H1 (cell line): ENCODE results near the gene SCARB1. TPM values are rescaled to one million over a fixed set of nuclear protein-coding genes. Genes with fewer than 3 reads are reported as not detected.

Source experiments
- CTCF ChIA-PET: fragments of 300-600 bp; sonication (Branson Sonifier 250); formaldehyde crosslinking; loops from one replicate; lab custom pipeline; 2021; ENCODE audit not compliant: partially characterized antibody; lab: Charles Lee
- POLR2A ChIA-PET: fragments of 300-600 bp; sonication (Branson Sonifier 250); formaldehyde crosslinking; loops from one replicate; lab custom pipeline; 2021; ENCODE audit warnings: inconsistent platforms; ENCODE audit not compliant: partially characterized antibody; lab: Charles Lee
- DNase-seq, 2 experiments: peaks; one replicate each; pipeline versions ENCODE4 v3.0.0 to v3.0.0-alpha.2; 2010 to 2022; ENCODE audit warnings: low spot score in 2 of 2, low read depth in 1 of 2, mixed read lengths in 1 of 2
- FAIRE-seq: peaks from 2 replicates; lab custom pipeline; 2011; peaks lifted over from hg19 to GRCh38; lab: Jason Lieb, UNC
- H2AFZ ChIP-seq: 2 replicates; pipeline ENCODE4 v1.8.1; 2012; ENCODE audit warnings: low read length, inconsistent platforms
- H2AK5ac ChIP-seq: 2 replicates; pipeline ENCODE4 v1.6.1; 2013; ENCODE audit warnings: low read depth, low read length
- H2BK120ac ChIP-seq: replicated peaks from 2 replicates; pipeline ENCODE3; 2013; ENCODE audit warnings: low read depth, low read length, inconsistent platforms
- H2BK12ac ChIP-seq: 2 replicates; pipeline ENCODE4 v1.6.1; 2013; ENCODE audit warnings: low read depth, low read length
- H2BK15ac ChIP-seq: 2 replicates; pipeline ENCODE4 v1.6.1; 2013; ENCODE audit warnings: low read length
- H2BK20ac ChIP-seq: 2 replicates; pipeline ENCODE4 v1.6.1; 2013; ENCODE audit warnings: low read length
- H2BK5ac ChIP-seq: 2 replicates; pipeline ENCODE4 v1.6.1; 2013; ENCODE audit warnings: low read depth, low read length
- H3K14ac ChIP-seq: 2 replicates; pipeline ENCODE4 v1.6.1; 2013; ENCODE audit warnings: inconsistent platforms; ENCODE audit not compliant: insufficient read length
- H3K18ac ChIP-seq: 2 replicates; pipeline ENCODE4 v1.6.1; 2013; ENCODE audit warnings: low read length; ENCODE audit errors: extremely low read depth
- H3K23ac ChIP-seq: 2 replicates; pipeline ENCODE4 v1.6.1; 2013; ENCODE audit warnings: inconsistent platforms; ENCODE audit not compliant: insufficient read length
- H3K23me2 ChIP-seq: 2 replicates; pipeline ENCODE4 v1.6.1; 2013; ENCODE audit warnings: low read depth, low read length
- H3K27ac ChIP-seq: 2 replicates; pipeline ENCODE4 v1.6.1; 2011; ENCODE audit warnings: low read depth, low read length, inconsistent platforms
- H3K27me3 ChIP-seq, 4 experiments: replicated peaks in 1 of 4; 1 replicate in 1 of 4; 2 replicates in 3 of 4; pipeline versions ENCODE4 v1.6.1 to v1.8.1; 2011 to 2013; ENCODE audit warnings: low read length in 3 of 4, mild to moderate bottlenecking in 3 of 4, inconsistent platforms in 2 of 4, mixed read lengths in 2 of 4, moderate library complexity in 1 of 4; ENCODE audit not compliant: control insufficient read depth in 3 of 4, insufficient read depth in 3 of 4; ENCODE audit errors: extremely low read depth in 1 of 4
- H3K36me3 ChIP-seq, 4 experiments: 2 replicates each; pipeline versions ENCODE4 v1.6.1 to v1.8.1; 2011 to 2013; ENCODE audit warnings: mild to moderate bottlenecking in 4 of 4, low read length in 3 of 4, moderate library complexity in 2 of 4, control low read depth in 1 of 4, inconsistent platforms in 1 of 4; ENCODE audit not compliant: insufficient read depth in 4 of 4, control insufficient read depth in 2 of 4
- H3K4ac ChIP-seq: replicated peaks from 2 replicates; pipeline ENCODE3; 2013; ENCODE audit warnings: low read length, low read depth, mixed read lengths, inconsistent platforms; ENCODE audit not compliant: insufficient read length
- H3K4me1 ChIP-seq, 4 experiments: replicated peaks in 1 of 4; 1 replicate in 1 of 4; 2 replicates in 3 of 4; pipeline versions ENCODE4 v1.6.1 to v1.8.1; 2011 to 2013; ENCODE audit warnings: low read length in 3 of 4, inconsistent platforms in 2 of 4, mixed read lengths in 1 of 4; ENCODE audit not compliant: insufficient read depth in 4 of 4, control insufficient read depth in 3 of 4
- H3K4me2 ChIP-seq, 2 experiments: 2 replicates each; pipeline versions ENCODE4 v1.6.1 to v1.8.1; 2011 to 2013; ENCODE audit warnings: low read depth in 2 of 2, low read length in 2 of 2, control low read depth in 1 of 2, inconsistent platforms in 1 of 2, mild to moderate bottlenecking in 1 of 2; ENCODE audit not compliant: insufficient read depth in 1 of 2
- H3K4me3 ChIP-seq, 4 experiments: fragments of 200-600, 300-600 bp in 1 of 4; sonication (generic), shearing (Covaris generic), sonication (Bioruptor Twin) in 1 of 4; 2 replicates each; pipeline versions ENCODE4 v1.5.1 to v1.8.1; 2011 to 2016; ENCODE audit warnings: low read length in 4 of 4, low read depth in 3 of 4, control low read depth in 2 of 4, inconsistent platforms in 2 of 4, mild to moderate bottlenecking in 2 of 4, mixed read lengths in 1 of 4, moderate library complexity in 1 of 4; ENCODE audit not compliant: insufficient read depth in 2 of 4; ENCODE audit errors: extremely low read depth in 1 of 4
- H3K56ac ChIP-seq: replicated peaks from 2 replicates; pipeline ENCODE3; 2013; ENCODE audit warnings: low read depth, mild to moderate bottlenecking, mixed read lengths, low read length, inconsistent platforms; ENCODE audit not compliant: insufficient read length
- H3K79me1 ChIP-seq: 2 replicates; pipeline ENCODE4 v1.6.1; 2013; ENCODE audit warnings: low read depth, low read length, control low read depth
- H3K79me2 ChIP-seq, 2 experiments: 2 replicates each; pipeline versions ENCODE4 v1.6.1 to v1.8.1; 2012 to 2013; ENCODE audit warnings: low read length in 2 of 2, mild to moderate bottlenecking in 2 of 2, inconsistent platforms in 1 of 2; ENCODE audit not compliant: insufficient read depth in 2 of 2, control insufficient read depth in 1 of 2
- H3K9ac ChIP-seq, 4 experiments: replicated peaks in 1 of 4; 1 replicate in 1 of 4; 2 replicates in 3 of 4; pipeline versions ENCODE4 v1.6.1 to v1.8.1; 2011 to 2013; ENCODE audit warnings: low read depth in 3 of 4, low read length in 3 of 4, control low read depth in 2 of 4, mild to moderate bottlenecking in 2 of 4, moderate library complexity in 2 of 4, inconsistent platforms in 1 of 4; ENCODE audit errors: extremely low read depth in 1 of 4
- H3K9me3 ChIP-seq, 2 experiments: 2 replicates each; pipeline versions ENCODE4 v1.6.1 to v1.8.1; 2012 to 2013; ENCODE audit warnings: mild to moderate bottlenecking in 2 of 2, moderate library complexity in 2 of 2, control low read depth in 1 of 2, inconsistent platforms in 1 of 2, low read depth in 1 of 2, low read length in 1 of 2, mixed read lengths in 1 of 2; ENCODE audit not compliant: insufficient read depth in 2 of 2
- H4K20me1 ChIP-seq, 2 experiments: replicated peaks in 1 of 2; 2 replicates each; pipeline versions ENCODE3 to v1.8.1; 2011 to 2013; ENCODE audit warnings: inconsistent platforms in 2 of 2, low read length in 2 of 2, mild to moderate bottlenecking in 1 of 2; ENCODE audit not compliant: insufficient read depth in 2 of 2, control insufficient read depth in 1 of 2
- H4K5ac ChIP-seq: 2 replicates; pipeline ENCODE4 v1.6.1; 2013; ENCODE audit warnings: low read length, low read depth, mixed read lengths, inconsistent platforms; ENCODE audit not compliant: insufficient read length
- H4K8ac ChIP-seq: 2 replicates; pipeline ENCODE4 v1.8.0; 2013; ENCODE audit warnings: mild to moderate bottlenecking, moderate library complexity, low read length, inconsistent platforms; ENCODE audit not compliant: insufficient read depth; ENCODE audit errors: extremely low read depth
- H4K91ac ChIP-seq: replicated peaks from 2 replicates; pipeline ENCODE3; 2013; ENCODE audit warnings: low read length, mixed read lengths, inconsistent platforms; ENCODE audit not compliant: insufficient read length
- SIN3A ChIP-seq, 2 experiments: IDR thresholded peaks in 1 of 2; conservative IDR thresholded peaks in 1 of 2; 2 replicates each; pipeline ENCODE4 v1.6.1; 2011 to 2012; ENCODE audit warnings: low read length in 2 of 2, improper control_type of control experiment in 1 of 2, low read depth in 1 of 2, mild to moderate bottlenecking in 1 of 2
- TEAD4 ChIP-seq: IDR thresholded peaks from 2 replicates; pipeline ENCODE4 v1.6.1; 2012; ENCODE audit warnings: low read depth, low read length, inconsistent platforms, mixed read lengths
- WGBS, 2 experiments: shearing (Covaris generic) in 1 of 2; methylation state at CpG; one replicate each; pipeline versions ENCODE4 v1.1.6 to v1.1.7; 2013 to 2015; ENCODE audit warnings: low lambda C conversion rate in 2 of 2, mixed read lengths in 2 of 2, inconsistent platforms in 1 of 2, low coverage in 1 of 2, missing lambda C conversion rate in 1 of 2; ENCODE audit not compliant: insufficient replicate concordance in 2 of 2, insufficient coverage in 1 of 2, insufficient read length in 1 of 2; ENCODE audit errors: extremely low coverage in 1 of 2, missing lambda C conversion rate in 1 of 2; 5-methylcytosine and 5-hydroxymethylcytosine counted together
- polyA plus RNA-seq, 7 experiments: library from polyadenylated mRNA; depleted of rRNA in 3 of 7; stranded (reverse) in 5 of 7; unstranded in 2 of 7; fragments of >200 nt in 5 of 7; fragments of 200-250 nt in 2 of 7; gene quantifications; 1 replicate in 5 of 7; 2 replicates in 1 of 7; 4 replicates in 1 of 7; pipeline versions ENCODE4 v1.2.1 to v1.2.3, GENCODE V29; 2011 to 2013; ENCODE audit warnings: missing spikeins in 2 of 7, mixed read lengths in 2 of 7
- total RNA-seq: library from RNA; stranded (reverse); fragmentation: NEBNext Ultra II Directional; extraction: Animal tissue kit (Norgen Biotek cat#: 25700); gene quantifications from 2 replicates; pipeline ENCODE4 v1.2.1, GENCODE V29; 2021

SCARB1 gene
- total and polyA plus RNA-seq, 2 of the 8 experiments (the other 6 are each of a cell fraction or from before 2014, with no cell fraction given): 45.3 to 57.1 TPM

GRCh38 chr12:124832856-124833255, 30.8 kb downstream of the SCARB1 start:
- H3K14ac ChIP-seq: no peak overlapping the region
- H3K18ac ChIP-seq: no peak overlapping the region
- no peak overlapping the region for H2AFZ ChIP-seq
- H3K9ac ChIP-seq: no peak overlapping the region
- H3K9me3 ChIP-seq: no peaks in the 10 kb centered on the region
- H2BK15ac ChIP-seq: 0 out of 2 replicates have a peak overlapping the region, but pooled peaks have one; percentile 65
- H3K79me1 ChIP-seq: peaks cover 8% of the 10 kb centered on the region
- CTCF ChIA-PET: interaction anchor here (0.8 kb wide), 1 partner anchor 9 kb away, joined by 3 read pairs; no protein-coding TSS in a partner anchor
- H4K5ac ChIP-seq: no peak overlapping the region
- no peak overlapping the region for H2BK120ac ChIP-seq
- no peaks in the 10 kb centered on the region for H3K27me3 ChIP-seq
- no peak overlapping the region for H3K56ac ChIP-seq
- no peak overlapping the region for H3K27ac ChIP-seq
- FAIRE-seq (no peak), DNase-seq (no peak)
- H2BK12ac ChIP-seq: no peak overlapping the region
- H2AK5ac ChIP-seq: peak overlapping the region; percentile 26; the same call in 1 of the 2 replicates
- H2BK20ac ChIP-seq: no peak overlapping the region
- peaks cover 0 to 15% of the 10 kb centered on the region in 2 experiments; a peak in 3 of 4 replicates for H3K79me2 ChIP-seq
- no peak overlapping the region for H3K4ac ChIP-seq
- POLR2A ChIA-PET: interaction anchor here (1.2 to 1.7 kb wide), 3 partner anchors 31 to 266 kb away, joined by 3 to 4 read pairs (median 4); partner anchors contain the start of gene SCARB1
- H3K4me3 ChIP-seq: no peak overlapping the region
- no peaks in the 10 kb centered on the region; the same call in 1 of the 2 replicates for H3K23me2 ChIP-seq
- H4K91ac ChIP-seq: no peak overlapping the region
- H3K4me2 ChIP-seq: no peak overlapping the region
- H3K36me3 ChIP-seq: no peaks in the 10 kb centered on the region
- TF ChIP-seq TEAD4: 0 out of 2 replicates have a peak, but pooled peaks have one; percentile 2
- no peak for TF ChIP-seq SIN3A (conservative IDR thresholded peaks at IDR 0.05 in 1 of 2, IDR thresholded peaks at IDR 0.05 in 1 of 2; ENCODE audit: low read depth in 1 of 2, low read length in 2 of 2)
- TF ChIP-seq, all 59 proteins: peak for 1
- Histone ChIP-seq H4K20me1 (peaks cover 0 to 5% of the 10 kb centered on the region in 2 experiments), H3K4me1 (peaks cover 0 to 13% (median 10%) of the 10 kb centered on the region in 4 experiments; a peak in 6 of 7 replicates), H4K8ac (no peak overlapping the region), H3K23ac (no peak overlapping the region), H2BK5ac (peak overlapping the region; percentile 60; the same call in 1 of the 2 replicates)
- 40% methylated on average over 4 of the region's 4 CpGs; no CpG with 5 or more reads in 1 of the 2 experiments for WGBS, 2 experiments
